T-helper 17 cell (primary cell): ENCODE results near the gene MXD1. TPM values are rescaled to one million over a fixed set of nuclear protein-coding genes. Genes with fewer than 3 reads are reported as not detected.
A peak's percentile ranks its signal among the peaks of the same experiment; 100 is the strongest.

ENCODE experiments used
- ATAC-seq: fragments of 150-1000 bp; cut with Tn5 transposase; 2 replicates; pipeline ENCODE4 v1.10.0; 2021; ENCODE audit warnings: mild to moderate bottlenecking, moderate library complexity
- DNase-seq, 3 donors: peaks; one replicate each; pipeline versions ENCODE4 v3.0.0 to v3.0.0-alpha.2; 2020 to 2021
- H3K9me3 ChIP-seq: one replicate; pipeline ENCODE4 v1.7.0; 2013; ENCODE audit warnings: low read length, mild to moderate bottlenecking; ENCODE audit not compliant: control insufficient read depth, poor library complexity, severe bottlenecking
- H3K27ac Mint-ChIP-seq: one replicate; pipeline ENCODE4 v1.8.0; 2022; ENCODE audit warnings: mild to moderate bottlenecking, moderate library complexity, mixed read lengths
- H3K27me3 Mint-ChIP-seq: one replicate; pipeline ENCODE4 v1.8.0; 2022; ENCODE audit warnings: mixed read lengths
- H3K36me3 Mint-ChIP-seq: one replicate; pipeline ENCODE4 v1.8.0; 2022; ENCODE audit warnings: low read depth, mixed read lengths
- H3K4me1 Mint-ChIP-seq: one replicate; pipeline ENCODE4 v1.8.0; 2022; ENCODE audit warnings: mild to moderate bottlenecking, mixed read lengths
- H3K4me3 Mint-ChIP-seq: one replicate; pipeline ENCODE4 v1.8.0; 2022; ENCODE audit warnings: mild to moderate bottlenecking, moderate library complexity, mixed read lengths
- total RNA-seq, 4 donors: library from RNA in 2 of 4; stranded (reverse) in 2 of 4; gene quantifications; one replicate each; pipeline ENCODE4 v1.2.3 and lab custom pipeline; 2022 to 2026

MXD1 gene
- total RNA-seq, 2 donors from 2014 or later = 45.0 to 46.2 TPM

DNA sequence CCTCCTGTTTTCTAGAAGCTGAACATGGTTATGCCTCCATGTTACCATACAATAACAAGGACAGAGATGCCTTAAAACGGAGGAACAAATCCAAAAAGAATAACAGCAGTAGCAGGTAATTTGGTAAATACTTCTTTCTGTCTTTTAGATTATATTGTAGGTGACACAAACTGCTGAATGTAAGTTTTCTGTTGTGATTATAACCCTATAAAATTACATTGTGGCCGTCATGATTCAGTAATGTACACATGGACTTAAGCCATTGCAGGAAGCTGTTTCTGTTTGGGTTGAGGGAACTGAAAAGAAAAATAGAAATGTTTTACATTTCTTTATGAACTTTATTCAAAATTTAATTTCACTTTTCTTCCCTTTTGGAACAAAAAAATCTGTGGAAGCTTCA, 1.2 kb downstream of the MXD1 start:
- Mint-ChIP-seq H3K4me1 (peaks cover 10% of the 10 kb centered on the region), H3K4me3 (peak overlapping the region; percentile 77), H3K36me3 (peaks cover 2% of the 10 kb centered on the region), H3K27me3 (no peaks in the 10 kb centered on the region), H3K27ac (peak overlapping the region; percentile 81)
- H3K9me3 ChIP-seq = no peaks in the 10 kb centered on the region
- no peak for DNase-seq
- no peak for ATAC-seq

DNA sequence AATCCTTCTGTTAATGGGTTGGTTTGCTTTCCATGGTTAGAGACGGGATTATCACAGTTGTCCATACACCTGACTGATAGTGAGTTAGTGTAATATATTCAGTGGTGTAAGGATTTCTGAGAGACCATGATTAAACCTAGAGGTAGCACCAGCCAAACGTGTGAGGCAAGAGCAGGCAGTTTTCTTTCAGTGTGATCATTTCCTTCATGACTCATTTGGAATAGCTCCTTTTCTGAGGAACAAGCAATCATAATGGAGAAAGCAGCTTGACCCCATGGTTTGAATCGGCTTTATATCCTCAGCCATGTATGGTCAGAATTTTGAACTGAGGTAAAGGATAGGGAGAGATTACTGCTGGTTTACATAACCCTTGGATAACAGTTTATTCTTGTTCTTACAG, 2.9 kb downstream of the MXD1 start:
- no peaks in the 10 kb centered on the region for H3K27me3 Mint-ChIP-seq
- H3K9me3 ChIP-seq = no peaks in the 10 kb centered on the region
- H3K4me3 Mint-ChIP-seq = no peak overlapping the region
- no peak for DNase-seq
- peaks cover 5% of the 10 kb centered on the region for H3K36me3 Mint-ChIP-seq
- ATAC-seq = no peak
- peaks cover 10% of the 10 kb centered on the region for H3K4me1 Mint-ChIP-seq
- no peak overlapping the region for H3K27ac Mint-ChIP-seq

DNA sequence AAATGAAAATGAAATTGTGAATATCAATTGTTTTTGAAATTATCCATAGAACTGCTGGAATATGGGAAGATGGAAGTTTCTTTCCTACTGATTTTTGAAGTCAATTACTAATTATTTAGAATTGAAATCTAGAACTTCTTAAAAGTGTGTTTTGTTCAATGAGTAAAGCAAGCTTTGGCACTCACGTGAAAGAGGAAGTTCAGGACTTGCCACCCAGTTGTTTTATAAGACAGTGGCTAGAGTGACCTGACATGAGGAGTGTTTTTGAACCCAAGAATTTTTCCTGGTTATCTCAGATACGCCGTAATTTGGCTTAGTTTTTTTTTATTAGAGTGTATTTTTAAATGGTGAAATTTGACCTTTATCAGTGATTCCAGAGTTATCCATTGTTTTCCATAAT, 3.5 kb downstream of the MXD1 start:
- no peak overlapping the region for H3K4me3 Mint-ChIP-seq
- DNase-seq (no peak), ATAC-seq (no peak)
- H3K27me3 Mint-ChIP-seq = no peaks in the 10 kb centered on the region
- H3K27ac Mint-ChIP-seq = no peak overlapping the region
- peaks cover 12% of the 10 kb centered on the region for H3K4me1 Mint-ChIP-seq
- peaks cover 5% of the 10 kb centered on the region for H3K36me3 Mint-ChIP-seq
- H3K9me3 ChIP-seq = no peaks in the 10 kb centered on the region

DNA sequence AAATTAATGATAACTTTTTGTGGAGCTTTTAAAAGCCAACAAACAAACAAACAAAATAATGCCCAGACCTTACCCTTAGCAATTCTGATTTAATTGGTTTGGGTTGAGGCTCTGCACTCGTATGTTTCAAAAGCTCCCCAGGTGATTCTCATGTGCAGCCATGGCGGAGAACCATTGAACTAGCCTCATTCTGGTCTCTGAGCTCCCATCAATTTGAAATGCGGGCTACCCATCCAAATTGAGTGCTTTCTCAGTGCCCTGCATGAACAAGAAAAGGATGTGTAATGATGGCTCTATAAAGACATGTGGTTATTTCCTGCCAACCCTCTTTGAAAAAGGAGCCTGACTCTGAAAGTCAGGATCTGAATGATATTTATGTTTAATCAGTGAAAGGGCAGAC, 8.2 kb downstream of the MXD1 start:
- ATAC-seq = no peak
- peaks cover 15% of the 10 kb centered on the region for H3K4me1 Mint-ChIP-seq
- H3K36me3 Mint-ChIP-seq = peaks cover 10% of the 10 kb centered on the region

DNA sequence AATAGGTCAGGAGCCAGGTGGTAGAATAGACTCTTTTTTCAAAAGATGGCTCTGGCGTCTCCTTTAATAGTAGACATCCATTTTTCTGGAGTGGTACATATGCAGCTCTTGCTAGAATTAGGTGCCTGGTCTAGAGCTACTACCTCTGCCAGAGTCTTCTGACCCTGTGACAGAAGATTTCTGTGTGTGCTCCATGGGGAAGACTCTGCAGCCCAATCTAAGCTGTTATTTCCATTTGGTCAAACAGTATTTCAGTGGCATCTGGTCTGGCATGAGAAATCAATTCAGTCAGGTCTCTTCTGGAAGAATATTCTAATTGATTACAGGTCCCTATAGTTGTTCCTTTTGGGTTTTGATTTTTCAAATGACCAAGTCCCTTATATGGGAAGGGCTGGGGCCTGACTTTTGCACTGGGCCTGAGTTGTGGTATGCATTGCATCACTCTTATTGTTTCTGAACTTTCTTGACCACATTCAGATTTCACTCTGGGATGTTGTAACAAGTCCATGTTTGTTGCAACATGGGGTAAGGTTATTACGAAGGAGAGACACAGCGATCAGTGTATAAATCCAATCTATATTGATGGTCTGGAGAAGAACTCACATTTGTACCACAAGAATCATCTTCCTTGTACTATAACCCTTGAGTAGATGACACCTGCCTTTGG, 12.1 kb downstream of the MXD1 start:
- ATAC-seq = no peak
- Mint-ChIP-seq H3K36me3 (peaks cover 4% of the 10 kb centered on the region), H3K4me3 (no peak overlapping the region), H3K4me1 (peaks cover 24% of the 10 kb centered on the region), H3K27me3 (no peaks in the 10 kb centered on the region), H3K27ac (no peak overlapping the region)
- H3K9me3 ChIP-seq = no peaks in the 10 kb centered on the region
- no peak for DNase-seq

More for the DNA sequence above, 8.2 kb downstream of the MXD1 start:
- no peak overlapping the region for H3K27ac Mint-ChIP-seq
- no peaks in the 10 kb centered on the region for H3K27me3 Mint-ChIP-seq
- no peak for DNase-seq
- no peak overlapping the region for H3K4me3 Mint-ChIP-seq
- no peaks in the 10 kb centered on the region for H3K9me3 ChIP-seq

DNA sequence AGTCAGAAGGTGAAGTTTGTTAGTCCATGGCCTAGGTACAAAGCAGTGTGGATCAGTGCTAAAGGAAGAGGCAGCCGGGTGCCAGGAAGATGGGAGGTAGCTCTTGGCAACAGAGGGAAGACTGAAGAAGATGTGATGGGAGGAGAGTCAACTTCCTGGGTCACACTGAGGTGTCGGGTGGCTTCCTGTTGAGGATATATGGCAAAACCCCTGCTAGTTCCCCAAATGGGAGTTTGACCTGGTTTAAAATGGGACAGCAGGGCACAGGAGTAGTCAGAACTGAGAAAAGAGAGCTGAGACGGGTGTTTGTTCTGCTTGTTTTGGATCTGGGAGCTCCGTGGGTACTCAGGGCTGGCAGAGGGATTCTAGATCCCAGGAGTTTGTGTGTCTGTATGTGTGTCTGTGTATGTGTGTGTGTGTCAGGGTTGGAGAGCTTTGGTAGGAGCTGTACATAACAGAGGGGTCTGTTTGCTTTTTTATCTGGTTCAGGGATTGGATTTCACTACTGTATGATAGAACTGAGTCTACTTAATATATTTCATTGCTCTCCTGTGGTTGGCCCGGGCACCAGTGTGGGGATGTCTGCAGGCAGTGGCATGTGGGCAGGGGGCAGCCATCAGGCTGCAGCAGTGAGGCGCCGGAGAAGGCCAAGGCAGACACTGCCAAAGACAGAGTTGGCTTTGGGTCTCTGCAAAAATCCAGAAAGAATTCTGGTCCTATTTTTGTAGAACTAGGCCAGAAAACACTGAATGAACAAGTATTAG, 17.1 kb downstream of the MXD1 start:
- H3K4me1 Mint-ChIP-seq = peaks cover 37% of the 10 kb centered on the region
- H3K27me3 Mint-ChIP-seq = no peaks in the 10 kb centered on the region
- ATAC-seq (no peak), DNase-seq (no peak)
- peak overlapping the region; percentile 55 for H3K4me3 Mint-ChIP-seq
- peak overlapping the region; percentile 67 for H3K27ac Mint-ChIP-seq
- peaks cover 12% of the 10 kb centered on the region for H3K36me3 Mint-ChIP-seq
- no peaks in the 10 kb centered on the region for H3K9me3 ChIP-seq

DNA sequence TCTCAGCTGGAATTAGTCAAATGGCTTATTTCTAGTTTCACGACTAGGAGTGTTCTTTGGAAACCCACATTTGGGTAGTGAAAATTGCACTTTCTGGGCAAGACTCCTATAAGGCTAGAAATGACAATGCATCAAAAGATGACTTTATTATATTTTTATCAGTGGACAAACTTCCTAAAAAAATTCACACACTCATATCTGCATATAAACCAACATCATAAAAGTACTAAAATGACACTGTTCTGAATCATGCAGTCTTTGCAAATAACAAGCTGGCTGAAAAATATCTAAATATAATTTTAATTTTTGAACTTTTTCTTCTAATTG, 17.6 kb downstream of the MXD1 start:
- peak overlapping the region; percentile 67 for H3K27ac Mint-ChIP-seq
- DNase-seq = no peak

DNA sequence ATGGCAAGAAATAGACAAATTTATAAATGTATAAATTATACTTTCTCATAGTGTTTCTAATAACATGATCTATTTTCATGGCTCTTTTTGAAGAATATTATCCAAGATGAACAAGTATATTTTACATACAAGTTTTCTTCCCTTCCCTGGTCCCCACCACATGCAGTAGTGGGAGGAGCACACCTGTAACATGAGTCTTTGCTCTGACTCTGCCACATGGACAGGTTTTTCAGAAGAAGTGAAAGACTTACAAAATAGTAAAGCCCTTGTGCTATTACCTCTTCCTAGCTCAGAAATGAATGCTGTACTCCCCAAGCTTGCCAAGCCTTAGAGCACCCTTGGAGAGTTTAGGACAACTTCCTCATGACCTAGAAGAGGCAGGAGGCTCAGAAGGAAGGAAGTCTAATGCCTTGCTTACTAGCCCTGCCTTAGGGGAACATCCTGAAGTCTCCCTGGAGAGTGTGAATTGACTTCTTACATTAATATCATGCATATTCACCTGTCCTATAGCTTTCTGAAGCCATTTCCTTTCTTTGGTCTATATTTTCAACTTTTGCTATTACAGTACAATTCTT, 18.4 kb downstream of the MXD1 start:
- no peak overlapping the region for H3K27ac Mint-ChIP-seq
- no peaks in the 10 kb centered on the region for H3K9me3 ChIP-seq
- H3K27me3 Mint-ChIP-seq = no peaks in the 10 kb centered on the region
- peaks cover 15% of the 10 kb centered on the region for H3K36me3 Mint-ChIP-seq
- H3K4me3 Mint-ChIP-seq = no peak overlapping the region
- peaks cover 36% of the 10 kb centered on the region for H3K4me1 Mint-ChIP-seq
- no peak for DNase-seq
- ATAC-seq = no peak

More for the DNA sequence above, 17.6 kb downstream of the MXD1 start:
- H3K36me3 Mint-ChIP-seq = peaks cover 12% of the 10 kb centered on the region
- H3K27me3 Mint-ChIP-seq = no peaks in the 10 kb centered on the region
- H3K4me3 Mint-ChIP-seq = no peak overlapping the region
- H3K9me3 ChIP-seq = no peaks in the 10 kb centered on the region
- peaks cover 37% of the 10 kb centered on the region for H3K4me1 Mint-ChIP-seq
- ATAC-seq = no peak

DNA sequence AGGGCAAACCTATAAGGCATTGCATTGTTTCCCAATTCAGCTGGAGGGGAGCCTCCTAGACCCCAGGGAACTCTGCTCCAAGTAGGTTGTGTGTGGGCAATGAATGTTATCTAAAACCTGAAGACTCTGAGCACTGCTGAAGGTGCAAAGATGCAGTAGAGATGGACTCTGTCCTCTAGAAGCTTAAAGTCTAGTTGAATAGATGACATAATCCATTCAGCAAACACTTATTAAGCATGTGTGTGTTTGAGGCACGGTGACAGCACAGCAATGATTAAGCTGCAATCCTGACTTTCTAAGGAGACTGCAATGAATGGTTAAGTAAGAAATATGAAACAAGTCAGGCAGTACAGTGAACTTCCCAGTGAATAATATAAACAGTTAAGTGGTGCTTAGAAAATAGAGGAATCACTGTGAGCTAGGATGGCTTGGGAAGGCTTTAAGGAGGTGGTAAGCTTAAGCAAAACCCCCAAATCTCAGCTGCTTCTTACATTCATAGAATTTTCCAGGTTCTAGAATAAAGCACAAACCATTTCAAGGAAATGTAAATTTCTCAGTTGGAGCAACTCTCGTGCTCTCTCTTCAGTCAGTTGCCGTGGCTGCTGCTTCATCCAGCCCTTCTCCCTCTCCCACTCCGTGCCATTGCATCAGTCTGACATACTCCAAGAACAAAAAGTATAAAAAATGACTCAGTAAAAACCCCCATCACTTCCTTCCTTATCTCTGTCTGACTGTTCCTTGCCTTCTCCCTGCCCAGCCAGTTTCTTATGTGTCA, 19.1 kb downstream of the MXD1 start:
- Mint-ChIP-seq H3K27me3 (no peaks in the 10 kb centered on the region), H3K36me3 (peaks cover 22% of the 10 kb centered on the region), H3K27ac (peak overlapping the region; percentile 85), H3K4me1 (peaks cover 36% of the 10 kb centered on the region), H3K4me3 (no peak overlapping the region)
- H3K9me3 ChIP-seq = no peaks in the 10 kb centered on the region
- no peak for DNase-seq
- peak; percentile 23 for ATAC-seq

DNA sequence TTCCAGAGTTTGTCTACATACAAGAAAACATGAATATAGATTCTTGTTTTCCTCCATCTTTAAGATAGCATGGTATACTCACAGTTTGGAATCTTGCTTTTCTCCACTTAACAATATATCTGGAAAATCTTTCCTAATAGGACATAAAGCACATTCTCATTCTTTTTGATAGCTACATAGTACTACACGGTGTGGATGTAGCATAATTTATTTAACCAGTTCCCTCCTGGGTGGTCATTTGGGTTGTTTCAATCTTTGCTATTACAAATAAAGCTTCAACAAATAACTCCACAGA, 19.7 kb downstream of the MXD1 start:
- Mint-ChIP-seq H3K27me3 (no peaks in the 10 kb centered on the region), H3K27ac (peak overlapping the region; percentile 85), H3K36me3 (peaks cover 23% of the 10 kb centered on the region), H3K4me1 (peaks cover 36% of the 10 kb centered on the region), H3K4me3 (no peak overlapping the region)
- no peaks in the 10 kb centered on the region for H3K9me3 ChIP-seq
- ATAC-seq = no peak
- no peak for DNase-seq

DNA sequence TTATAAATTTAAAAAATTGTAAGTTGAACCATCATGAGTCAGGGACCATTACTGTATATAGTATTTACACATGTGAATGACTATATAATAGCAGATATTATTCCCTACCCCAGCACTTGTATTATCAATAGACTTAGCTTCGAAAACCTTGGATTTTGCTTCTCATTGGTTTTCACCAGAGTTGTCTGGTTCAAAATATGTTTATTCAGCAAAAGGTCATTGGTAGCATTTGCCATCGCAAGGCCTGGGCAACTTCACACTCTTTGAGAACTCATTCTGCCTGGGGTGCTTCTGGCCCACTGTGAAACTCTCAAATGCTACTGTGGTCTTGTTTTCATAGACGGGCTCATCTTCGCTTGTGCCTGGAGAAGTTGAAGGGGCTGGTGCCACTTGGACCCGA, 20.1 kb downstream of the MXD1 start:
- Mint-ChIP-seq H3K4me1 (peaks cover 36% of the 10 kb centered on the region), H3K27me3 (no peaks in the 10 kb centered on the region), H3K27ac (peak overlapping the region; percentile 85), H3K4me3 (no peak overlapping the region), H3K36me3 (peaks cover 23% of the 10 kb centered on the region)
- DNase-seq (no peak), ATAC-seq (no peak)
- no peaks in the 10 kb centered on the region for H3K9me3 ChIP-seq

DNA sequence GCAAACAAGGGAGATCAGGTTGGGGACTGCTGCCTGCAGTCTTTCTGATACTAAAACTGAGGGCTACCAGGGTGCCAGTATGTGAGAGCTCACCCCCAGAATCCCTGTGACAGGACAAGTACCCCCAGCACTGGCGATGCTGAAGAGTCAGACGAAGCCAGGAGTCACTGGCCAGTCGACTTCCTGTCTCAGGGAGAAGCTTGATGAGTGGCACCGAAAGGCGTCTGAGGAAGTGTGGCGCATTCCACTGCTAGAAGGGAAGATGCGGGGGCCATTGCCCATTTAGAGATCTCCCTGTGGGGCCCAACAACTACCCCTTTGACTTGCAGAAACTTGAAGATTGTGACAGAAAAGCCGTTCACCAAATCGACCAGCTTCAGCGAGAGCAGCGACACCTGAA, 22.0 kb downstream of the MXD1 start:
- H3K9me3 ChIP-seq = no peaks in the 10 kb centered on the region
- DNase-seq (no peak), ATAC-seq (no peak)
- Mint-ChIP-seq H3K36me3 (peaks cover 23% of the 10 kb centered on the region), H3K4me3 (no peak overlapping the region), H3K27ac (peak overlapping the region; percentile 61), H3K4me1 (peaks cover 27% of the 10 kb centered on the region), H3K27me3 (no peaks in the 10 kb centered on the region)

DNA sequence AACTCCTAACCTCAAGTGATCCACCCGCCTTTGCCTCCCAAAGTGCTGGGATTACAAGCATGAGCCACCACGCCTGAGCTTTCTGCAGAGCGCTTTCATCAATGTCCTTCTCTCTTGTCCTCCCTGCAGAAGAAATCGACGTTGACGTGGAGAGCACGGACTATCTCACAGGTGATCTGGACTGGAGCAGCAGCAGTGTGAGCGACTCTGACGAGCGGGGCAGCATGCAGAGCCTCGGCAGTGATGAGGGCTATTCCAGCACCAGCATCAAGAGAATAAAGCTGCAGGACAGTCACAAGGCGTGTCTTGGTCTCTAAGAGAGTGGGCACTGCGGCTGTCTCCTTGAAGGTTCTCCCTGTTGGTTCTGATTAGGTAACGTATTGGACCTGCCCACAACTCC, 23.1 kb downstream of the MXD1 start:
- ATAC-seq (no peak), DNase-seq (no peak)
- Mint-ChIP-seq H3K4me3 (no peak overlapping the region), H3K27me3 (no peaks in the 10 kb centered on the region), H3K4me1 (peaks cover 20% of the 10 kb centered on the region), H3K27ac (no peak overlapping the region), H3K36me3 (peaks cover 23% of the 10 kb centered on the region)
- H3K9me3 ChIP-seq = no peaks in the 10 kb centered on the region
